DMS114 treated with DMSO at 0.1 percent for 48 hours (cell line): ENCODE results near the gene RUFY1.
"Not testable (repeated sequence)": the region's sequence is repeated elsewhere in the genome, so short reads cannot be mapped to it uniquely, and the experiment has no call there.

Experiments used
- DNase-seq: peaks from one replicate; lab custom pipeline; 2025; ENCODE audit not compliant: unreplicated experiment; lab: John Stamatoyannopoulos, UW

The RUFY1 gene

DNA sequence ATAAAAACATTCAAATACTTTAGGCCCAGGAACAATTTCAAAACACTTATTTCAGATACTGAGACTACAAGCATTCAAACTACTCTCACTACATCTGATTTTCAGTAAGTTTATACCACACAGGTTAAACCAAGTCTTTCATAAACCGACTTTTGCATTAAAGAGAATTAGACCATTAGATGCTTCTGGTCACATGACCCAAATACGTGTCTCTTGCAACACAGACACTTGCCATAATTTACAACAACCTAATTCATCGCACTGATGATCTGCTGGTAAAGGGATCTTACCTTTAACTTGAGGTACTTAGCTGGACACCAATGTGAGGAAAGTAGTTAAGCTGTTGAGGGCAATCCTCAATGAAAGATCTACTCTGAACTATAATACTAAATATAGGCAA, 69.9 kb downstream of the RUFY1 start:
- no peak for DNase-seq

DNA sequence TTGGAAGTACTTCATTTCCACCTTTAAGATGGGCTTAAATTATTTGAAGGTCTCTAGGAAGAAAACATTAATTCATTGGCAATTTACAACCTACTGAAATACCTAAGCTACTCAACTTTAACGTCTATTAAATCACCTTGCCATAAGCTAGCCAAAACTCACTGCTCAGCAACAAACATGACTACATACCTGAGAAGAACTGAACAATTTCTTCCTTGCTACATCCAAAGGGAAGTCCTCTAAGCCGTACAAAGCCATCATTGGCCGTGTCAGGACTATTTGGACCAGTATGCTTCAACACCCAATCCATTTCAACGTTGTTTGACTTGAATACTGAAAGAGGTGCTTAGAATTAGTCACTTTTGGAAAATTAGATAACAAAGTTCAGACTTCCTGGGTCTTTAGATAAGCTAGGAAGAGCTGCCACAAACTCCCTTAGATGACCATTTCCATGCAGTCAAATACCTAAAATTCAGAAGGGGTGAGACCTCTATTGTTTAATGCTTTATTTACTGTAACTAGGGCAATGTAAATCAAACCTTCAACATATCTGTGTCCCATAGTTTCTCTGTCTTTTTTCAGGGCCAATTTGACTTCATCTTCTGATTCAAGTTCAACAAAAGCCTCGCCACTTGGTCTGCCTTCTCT, 70.5 kb downstream of the RUFY1 start:
- no peak for DNase-seq

DNA sequence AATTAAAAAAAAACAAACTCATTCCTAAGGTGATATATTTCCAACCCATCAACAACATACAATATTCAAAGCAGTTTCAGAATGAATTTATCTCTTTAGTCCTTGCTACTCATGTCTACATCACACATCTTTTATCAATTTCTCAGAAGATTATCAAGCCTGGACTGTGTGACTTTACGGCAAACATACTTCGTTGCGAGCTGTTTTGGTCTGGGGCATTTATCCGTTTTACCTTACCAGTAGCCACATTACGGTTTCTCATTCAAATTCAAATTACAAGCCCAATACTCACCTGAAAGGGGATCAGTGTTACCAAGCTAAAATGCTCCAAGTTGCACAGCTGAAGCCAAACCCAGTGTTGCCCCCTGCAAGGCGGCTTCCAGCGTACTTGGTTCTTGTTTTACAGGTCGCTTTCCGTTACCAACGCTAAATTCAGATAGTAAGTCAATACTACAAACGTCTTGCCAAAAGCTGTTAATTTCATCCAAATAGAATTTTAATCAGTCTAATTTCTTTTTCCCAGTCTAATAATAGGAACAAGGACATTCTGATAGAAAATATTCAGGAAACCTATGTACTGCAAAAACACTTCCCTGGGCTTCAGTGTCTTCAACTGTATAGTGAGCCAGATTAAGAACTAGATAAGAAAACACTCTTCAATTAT, 71.3 kb downstream of the RUFY1 start:
- no peak for DNase-seq

DNA sequence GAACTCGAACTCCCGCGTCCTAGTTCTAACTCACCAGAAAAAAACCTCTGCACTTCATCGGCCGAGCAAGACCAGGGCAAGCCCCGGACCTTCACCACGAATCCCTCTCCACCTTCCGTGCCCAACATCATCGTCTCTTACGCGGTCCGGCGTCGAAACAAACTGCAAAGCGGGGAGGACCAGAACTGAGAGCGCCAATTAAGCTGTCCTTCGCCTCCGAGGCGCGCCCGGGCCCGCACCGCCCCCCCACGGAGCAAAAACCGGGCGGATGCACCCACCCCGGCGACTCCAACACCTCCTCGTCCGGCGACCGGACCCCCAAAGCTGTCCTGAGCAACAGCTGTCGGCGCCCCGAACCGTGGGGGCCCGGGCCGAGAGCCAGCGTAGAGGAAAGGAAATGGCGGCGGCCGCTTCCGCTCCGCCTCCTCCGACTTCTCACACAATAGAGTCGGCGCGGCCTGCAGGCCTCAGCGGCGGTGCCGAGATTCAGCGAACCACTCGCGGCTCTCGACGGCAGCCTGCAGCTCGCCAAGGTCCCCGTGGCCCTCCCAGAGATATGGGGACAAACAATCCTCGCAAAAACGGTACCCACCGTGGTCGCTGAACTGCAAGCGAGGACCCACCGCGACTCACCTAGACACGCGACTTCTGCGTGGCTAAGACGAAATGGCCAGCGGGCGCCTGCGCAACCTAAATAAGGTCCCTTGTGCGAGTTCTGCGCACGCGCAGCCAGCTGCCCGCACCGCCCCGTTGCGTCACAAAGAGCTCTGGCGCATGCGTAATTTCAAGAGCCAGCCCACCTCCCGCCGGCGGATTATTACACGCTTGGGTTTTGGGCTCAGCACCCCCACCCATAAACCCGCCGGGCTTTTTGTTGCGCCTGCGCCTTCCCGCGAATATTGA, 72.9 kb downstream of the RUFY1 start, which contains the start of gene HNRNPH1:
HNRNPH1 (minus strand) TSS at position 669 of the 903 bp plus-strand sequence; CDS start at position 131, 538 bp downstream.
- DNase-seq: peak; percentile 98

DNA sequence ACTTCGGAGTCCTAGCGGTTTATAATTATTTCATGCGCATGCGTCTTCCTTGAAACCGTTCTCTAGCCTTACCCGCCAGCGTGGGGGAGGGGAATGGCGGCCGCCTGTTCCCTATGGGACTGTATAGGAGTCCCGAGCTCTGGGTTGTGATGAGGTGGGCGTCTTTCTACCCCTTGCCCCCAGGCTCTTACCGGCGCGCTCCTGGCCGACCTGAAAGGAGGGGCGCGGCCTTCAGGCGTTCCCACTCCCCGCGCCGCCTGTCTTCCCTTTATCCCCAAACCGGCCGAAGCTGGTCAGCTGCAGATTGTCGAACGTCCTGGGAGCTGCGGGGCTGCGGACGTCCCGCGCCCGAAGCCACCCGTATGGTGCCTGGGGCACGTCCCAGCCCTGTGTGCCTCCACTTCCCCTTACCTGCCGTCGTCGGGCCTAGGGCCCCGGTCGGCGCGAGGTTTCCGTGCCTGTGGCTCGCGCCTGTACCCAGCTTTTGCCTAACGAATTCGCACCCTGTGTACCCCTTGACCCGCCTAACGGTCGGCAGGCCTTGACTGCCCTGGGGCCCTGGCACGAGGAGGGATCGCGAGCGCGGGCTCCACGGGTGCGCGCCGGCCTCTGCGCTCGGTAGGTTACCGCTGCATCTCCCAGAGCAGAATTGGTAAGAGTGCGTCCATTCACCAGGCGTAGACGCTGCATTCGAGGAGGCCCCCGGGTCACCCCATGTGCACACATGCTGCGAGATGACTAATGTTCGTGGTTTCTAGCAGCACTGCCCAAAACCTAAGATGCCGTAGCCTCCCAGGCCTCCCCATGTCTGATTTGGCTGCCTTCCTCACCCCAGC, 73.8 kb downstream of the RUFY1 start:
- no peak for DNase-seq

DNA sequence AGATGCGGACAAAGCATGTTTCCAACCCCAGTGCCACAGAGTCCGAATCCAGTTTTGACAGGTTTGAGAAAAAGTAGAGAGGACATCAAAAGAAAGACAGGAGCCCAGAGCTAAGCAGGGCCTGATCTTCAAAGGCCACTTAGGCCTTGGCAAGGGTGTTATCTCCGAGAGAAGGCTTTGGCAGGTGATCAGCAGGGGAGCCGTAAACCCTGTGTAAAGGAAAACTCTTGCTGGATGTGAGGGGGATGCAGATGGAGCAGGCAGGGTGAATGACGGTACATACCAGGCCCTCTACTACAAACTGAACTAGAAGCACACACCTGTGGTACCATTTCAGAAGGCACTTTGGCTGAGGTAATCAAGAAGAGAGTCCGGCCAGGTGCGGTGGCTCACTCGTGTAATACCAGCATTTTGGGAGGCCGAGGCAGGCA, 74.5 kb downstream of the RUFY1 start:
- DNase-seq: no peak

DNA sequence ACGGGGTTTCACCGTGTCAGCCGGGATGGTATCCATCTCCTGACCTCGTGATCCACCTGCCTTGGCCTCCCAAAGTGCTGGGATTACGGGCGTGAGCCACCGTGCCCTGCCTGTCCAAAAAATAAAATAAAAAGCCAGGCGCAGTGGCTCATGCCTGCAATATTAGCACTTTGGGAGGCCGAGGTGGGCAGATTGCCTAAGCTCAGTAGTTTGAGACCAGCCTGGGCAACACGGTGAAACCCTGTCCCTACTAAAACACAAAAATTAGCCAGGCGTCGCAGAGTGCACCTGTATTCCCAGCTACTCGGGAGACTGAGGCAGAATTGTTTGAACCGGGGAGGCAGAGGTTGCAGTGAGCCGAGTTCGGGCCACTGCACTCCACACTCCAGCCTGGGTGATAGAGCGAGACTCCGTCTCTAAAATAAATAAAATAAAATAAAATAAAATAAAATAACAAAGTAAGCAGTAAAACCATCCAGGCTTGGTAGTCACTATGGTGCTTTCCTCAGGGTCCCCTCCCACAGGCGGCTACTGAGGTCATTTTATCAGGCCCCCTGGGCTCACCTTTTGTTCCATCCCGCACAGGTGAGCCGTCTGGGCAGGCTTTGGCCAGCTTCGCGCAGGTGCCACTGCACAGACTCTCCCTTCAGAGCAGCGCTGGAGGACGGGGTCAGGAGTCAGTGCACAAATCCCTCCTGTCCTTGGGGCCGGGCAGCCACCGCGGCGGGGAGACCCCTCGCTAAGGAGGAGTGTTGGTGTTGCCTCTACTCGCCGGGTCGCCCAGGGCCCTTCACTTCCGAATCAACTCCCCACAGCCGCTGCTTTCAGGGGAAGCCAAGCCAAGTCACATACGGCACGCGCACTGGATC, 83.4 kb downstream of the RUFY1 start:
- DNase-seq: not testable (repeated sequence)

DNA sequence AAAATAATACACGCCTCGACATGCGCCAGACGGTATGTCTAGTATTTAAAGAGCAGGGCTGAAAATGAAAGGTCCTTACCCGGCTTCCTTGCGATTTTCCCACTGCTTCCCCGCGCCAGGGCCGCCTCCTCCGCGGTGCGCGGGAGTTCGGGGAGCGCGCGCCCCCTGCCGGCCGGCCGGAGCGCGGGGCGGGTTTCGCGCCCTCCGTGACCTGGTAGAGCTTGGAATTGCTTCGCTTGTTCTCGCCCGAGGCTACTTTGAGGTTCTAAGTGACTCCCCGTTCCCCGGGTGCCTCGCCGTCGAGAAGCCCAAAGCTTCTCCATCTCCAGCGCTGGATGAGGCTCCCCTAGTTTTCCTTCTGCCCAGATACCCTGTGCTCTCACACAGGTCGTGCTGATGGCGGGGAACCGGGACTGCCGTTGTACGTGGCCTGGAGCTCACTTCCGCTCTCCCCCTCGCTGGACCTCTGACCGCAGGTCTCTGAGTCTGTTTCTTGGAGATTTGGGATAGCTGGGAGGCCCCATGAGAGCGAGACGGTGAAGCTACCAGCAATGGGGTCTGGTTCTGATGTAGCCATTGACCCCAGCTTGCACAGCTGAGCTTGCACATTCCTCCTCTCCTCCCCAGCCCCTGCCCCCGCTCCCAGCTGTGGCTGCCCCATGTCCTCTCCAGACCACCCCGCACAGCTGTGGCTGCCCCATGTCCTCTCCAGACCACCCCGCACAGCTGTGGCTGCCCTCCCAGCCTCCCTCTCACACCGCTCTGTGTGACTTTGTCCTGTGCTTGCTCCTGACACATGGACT, 84.2 kb downstream of the RUFY1 start:
- DNase-seq: not testable (repeated sequence)

DNA sequence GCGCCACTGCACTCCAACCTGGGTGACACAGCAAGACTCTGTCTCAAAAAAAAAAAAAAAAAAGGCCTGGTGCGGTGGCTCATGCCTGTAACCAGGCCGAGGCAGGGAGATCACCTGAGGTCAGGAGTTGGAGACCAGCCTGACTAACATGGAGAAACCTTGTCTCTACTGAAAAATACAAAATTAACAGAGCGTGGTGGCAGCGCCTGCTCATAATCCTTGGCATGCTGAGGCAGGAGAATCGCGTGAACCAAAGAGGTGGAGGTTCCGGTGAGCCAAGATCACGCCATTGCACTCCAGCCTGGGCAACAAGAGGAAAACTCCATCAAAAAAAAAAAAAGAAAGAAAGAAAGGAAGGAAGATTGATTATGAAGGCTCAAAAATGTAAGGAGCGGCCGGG, 88.9 kb downstream of the RUFY1 start:
- not testable (repeated sequence) for DNase-seq

DNA sequence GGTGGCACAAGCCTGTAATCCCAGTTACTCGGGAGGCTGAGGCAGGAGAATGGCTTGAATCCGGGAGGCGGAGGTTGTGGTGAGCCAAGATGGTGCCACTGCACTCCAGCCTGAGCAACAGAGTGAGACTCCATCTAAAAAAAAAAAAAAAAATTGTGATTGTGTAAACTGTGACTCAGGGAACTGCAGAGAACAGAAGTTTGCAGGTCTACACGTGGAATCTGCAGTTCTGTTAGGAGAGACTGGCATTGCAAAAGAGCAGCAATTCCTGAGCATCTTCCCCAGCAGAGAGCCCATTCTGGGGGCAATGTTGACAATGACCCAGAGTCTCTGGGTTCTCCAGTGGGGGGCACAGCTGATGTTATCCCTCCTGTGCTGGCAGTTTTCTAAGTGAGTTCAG, 91.4 kb downstream of the RUFY1 start:
- not testable (repeated sequence) for DNase-seq

DNA sequence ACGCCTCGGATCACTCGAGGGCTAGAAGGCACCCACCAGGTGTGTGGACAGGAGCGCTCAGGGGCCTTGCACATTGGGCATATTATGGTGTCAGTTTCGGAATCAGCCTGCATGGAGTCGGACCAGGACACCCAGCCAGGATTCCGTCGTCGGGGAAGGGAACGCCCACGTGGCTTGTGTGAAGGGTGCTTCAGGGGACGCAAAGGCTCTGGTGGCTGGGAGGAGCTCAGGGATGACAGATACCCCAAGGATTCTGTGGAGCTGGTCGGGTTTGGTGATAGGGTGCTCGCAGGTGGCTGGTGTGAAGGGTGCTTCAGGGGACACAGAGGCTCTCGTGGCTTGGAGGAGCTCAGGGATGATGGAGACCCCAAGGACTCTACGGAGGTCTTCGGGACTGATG, 92.3 kb downstream of the RUFY1 start:
- DNase-seq: not testable (repeated sequence)

DNA sequence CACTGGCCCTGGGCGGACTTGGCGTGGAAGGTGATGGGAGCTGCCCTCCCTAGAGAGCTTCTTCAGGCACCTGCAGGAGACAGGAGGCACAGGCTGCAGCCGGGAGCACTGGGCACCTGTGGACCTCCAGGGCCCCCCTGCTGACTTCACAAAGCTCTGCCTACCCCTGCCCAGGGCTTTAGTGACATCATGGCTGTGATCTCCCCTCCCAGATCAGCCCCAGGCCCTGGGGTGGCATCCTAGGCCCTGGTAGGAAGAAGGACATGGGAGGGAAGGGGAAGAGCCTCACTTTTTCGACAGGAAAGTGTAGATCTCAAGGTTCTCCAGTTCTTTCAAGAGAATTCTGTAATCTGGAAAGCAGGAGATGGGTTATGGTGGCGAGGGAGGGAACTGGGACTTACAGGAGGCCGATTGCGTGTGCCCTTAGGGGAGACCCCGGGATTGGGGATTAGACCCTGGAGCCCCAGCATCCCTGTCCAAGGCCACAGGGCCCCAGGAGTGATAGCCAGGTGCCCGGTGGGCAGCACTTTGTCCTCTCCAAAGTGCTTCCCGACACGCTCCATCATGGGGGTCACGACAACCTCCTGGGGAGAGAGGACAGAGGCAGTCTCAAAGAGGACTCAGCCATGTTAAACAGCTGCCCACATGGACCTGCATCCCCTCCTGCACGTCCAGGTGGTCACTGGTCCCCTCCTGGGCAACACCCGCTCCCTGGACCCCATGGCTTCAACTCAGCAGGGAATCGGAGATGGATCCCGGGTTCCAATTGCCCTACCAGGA, 93.0 kb downstream of the RUFY1 start:
- DNase-seq: not testable (repeated sequence)

DNA sequence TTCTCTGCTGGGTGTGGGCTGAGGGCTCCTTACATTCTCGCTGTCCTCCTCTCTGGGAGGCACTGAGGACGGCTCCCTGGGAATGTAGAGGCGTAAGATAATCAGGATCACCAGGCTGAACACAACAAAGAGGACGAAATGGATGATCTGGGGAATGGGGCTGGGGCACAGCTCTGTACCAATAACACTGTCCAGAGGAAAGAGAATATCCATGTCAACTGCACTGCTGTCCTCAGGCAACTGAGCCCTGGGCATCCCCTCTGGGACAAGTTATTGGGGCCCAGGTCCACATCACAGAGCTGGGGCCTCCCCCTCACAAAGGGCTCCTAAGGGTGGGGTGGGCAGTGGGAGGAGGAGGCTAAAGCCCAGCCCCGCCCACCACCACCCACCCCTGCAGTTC, 94.4 kb downstream of the RUFY1 start:
- not testable (repeated sequence) for DNase-seq

DNA sequence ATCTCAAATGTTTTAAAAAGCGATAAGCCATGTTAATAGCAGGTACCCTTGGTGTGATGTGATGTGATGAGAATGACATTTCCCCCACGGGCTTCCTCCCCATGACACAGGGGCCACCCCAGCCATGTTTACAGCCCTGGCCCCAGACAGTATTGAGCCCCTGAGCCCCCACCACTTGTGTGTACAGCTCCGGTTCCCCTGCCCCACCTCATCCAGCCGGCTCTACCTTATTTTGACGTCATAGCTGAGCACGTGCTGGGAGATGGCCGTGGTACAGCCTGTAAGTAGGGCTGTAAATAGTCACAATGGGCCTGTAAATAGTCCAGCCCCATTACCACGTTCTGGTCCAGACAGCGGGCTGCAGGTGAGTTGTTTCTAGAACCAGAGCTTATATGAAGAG, 98.1 kb downstream of the RUFY1 start:
- no peak for DNase-seq

DNA sequence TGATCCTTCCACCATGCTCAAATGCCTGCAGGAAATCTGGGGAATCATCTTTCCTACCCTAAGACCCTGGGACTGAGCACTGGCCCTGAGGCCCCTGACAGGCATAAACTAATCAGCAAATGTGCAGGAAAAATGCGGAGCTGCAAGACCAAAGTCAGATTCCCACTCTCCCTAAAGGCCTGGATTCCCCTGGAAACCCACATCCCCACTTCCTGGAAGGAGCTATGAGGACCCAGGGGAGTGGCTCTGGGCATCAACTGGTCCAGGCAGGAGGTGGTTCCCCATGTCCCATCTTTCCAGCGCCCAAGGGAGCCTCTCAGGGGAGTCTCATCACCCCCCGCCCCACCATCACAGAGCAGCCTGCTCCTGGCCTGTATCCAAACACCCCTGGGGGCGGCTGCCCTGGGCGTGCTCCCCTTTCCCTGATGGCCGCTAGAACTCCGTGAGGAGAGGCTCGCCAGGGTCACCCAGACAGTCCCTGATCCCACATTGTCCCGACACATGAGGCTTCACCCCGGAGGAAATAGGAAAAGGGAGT, 98.9 kb downstream of the RUFY1 start:
- DNase-seq: not testable (repeated sequence)

DNA sequence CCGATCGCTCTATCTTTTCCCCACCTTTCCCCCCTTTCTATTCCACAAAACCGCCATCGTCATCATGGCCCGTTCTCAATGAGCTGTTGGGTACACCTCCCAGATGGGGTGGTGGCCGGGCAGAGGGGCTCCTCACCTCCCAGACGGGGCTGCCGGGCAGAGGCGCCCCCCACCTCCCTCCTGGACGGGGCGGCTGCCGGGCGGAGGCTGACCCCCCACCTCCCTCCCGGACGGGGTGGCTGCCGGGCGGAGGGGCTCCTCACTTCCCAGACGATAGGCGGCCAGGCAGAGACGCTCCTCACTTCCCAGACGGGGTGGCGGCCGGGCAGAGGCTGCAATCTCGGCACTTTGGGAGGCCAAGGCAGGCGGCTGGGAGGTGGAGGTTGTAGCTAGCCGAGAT, 99.9 kb downstream of the RUFY1 start:
- DNase-seq: not testable (repeated sequence)

DNA sequence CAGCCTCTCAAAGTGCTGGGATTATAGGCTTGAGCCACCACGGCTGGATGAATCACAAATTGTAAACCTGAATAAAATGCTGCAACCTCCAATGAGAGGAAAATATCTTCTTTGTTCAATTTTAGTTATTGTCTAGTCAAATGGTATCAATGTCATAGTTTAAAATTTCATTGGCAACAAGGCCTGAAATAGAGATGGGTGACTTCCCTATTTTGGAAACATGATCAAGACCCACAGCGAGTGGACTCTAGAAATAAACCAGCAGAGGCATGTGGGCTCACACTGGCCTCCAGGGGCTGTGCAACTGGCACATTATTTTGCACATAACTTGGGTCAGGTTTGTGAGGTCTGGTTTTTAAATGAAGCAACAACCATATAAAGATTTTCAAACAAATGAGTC, 102.8 kb downstream of the RUFY1 start:
- DNase-seq: not testable (repeated sequence)
